ENCODE data around the gene EXO1.
"Not testable (repeated sequence)": the region's sequence is repeated elsewhere in the genome, so short reads cannot be mapped to it uniquely, and the experiment has no call there.

Gene EXO1

GRCh38 chr1:241834733-241835377 is 13.1 kb upstream of the EXO1 start:
- DNase-seq (ENCODE audit: extremely low read depth in 1 of 2, low read depth in 1 of 2): no peak

DNA sequence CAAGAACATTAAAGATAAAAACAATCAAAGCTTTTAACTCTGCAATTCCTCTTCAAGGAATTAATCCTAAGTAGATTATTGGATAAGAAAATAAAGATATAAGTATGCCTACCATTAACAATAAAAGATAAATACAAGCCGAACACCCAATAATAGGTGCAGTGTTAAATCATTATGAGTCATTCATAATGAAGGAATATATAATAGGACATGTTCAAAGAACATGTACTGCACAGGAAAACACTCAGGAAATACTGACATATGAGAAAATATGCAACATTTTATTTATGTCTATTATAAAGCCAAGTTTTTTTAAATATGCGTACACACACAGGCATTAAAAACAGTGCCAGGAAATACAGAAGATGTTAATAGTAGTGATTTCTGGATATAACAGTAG is 11.1 kb upstream of the EXO1 start:
- no peak for DNase-seq (ENCODE audit: extremely low read depth in 1 of 2, low read depth in 1 of 2)

GRCh38 chr1:241837416-241837815 is 10.6 kb upstream of the EXO1 start:
- DNase-seq (ENCODE audit: extremely low read depth in 1 of 2, low read depth in 1 of 2): no peak

DNA sequence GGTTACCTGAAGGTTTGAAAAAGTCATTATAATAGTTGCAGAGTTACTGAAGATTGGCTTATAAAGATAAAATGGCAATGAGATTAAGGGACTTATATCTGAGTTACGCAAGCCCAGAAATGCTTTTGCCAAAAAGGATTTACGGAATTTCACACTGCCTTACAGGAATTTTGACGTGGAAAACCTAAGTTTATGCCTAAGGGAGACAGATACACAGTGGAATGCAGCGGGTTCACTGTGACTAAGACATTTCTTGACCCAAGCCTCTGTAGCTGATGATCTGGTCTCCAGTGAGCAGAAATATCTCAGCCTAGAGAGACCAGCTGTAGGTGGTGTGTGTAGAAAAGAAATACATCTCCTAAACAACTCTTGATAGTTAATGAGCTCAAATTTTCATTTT is 10.1 kb upstream of the EXO1 start:
- no peak for DNase-seq (ENCODE audit: extremely low read depth in 1 of 2, low read depth in 1 of 2)

- no peak for DNase-seq (ENCODE audit: extremely low read depth in 1 of 2, low read depth in 1 of 2)
These were observed 9.1 kb upstream of the EXO1 start for GRCh38 chr1:241838897-241839296.

GRCh38 chr1:241839369-241839979 is 8.5 kb upstream of the EXO1 start:
- DNase-seq (ENCODE audit: extremely low read depth in 1 of 2, low read depth in 1 of 2): no peak

GRCh38 chr1:241840164-241840563 is 7.8 kb upstream of the EXO1 start:
- no peak for DNase-seq (ENCODE audit: extremely low read depth in 1 of 2, low read depth in 1 of 2)

GRCh38 chr1:241841691-241842090 is 6.3 kb upstream of the EXO1 start:
- DNase-seq (ENCODE audit: extremely low read depth in 1 of 2, low read depth in 1 of 2): no peak

- no peak for DNase-seq (ENCODE audit: extremely low read depth in 1 of 2, low read depth in 1 of 2)
These were observed 5.4 kb upstream of the EXO1 start for GRCh38 chr1:241842565-241842964.

- DNase-seq (ENCODE audit: extremely low read depth in 1 of 2, low read depth in 1 of 2): no peak
These were observed 3.4 kb upstream of the EXO1 start for GRCh38 chr1:241844593-241844992.

GRCh38 chr1:241846375-241846774 is 1.6 kb upstream of the EXO1 start:
- no peak for DNase-seq (ENCODE audit: extremely low read depth in 1 of 2, low read depth in 1 of 2)

- DNase-seq (ENCODE audit: extremely low read depth in 1 of 2, low read depth in 1 of 2): no peak
These were observed 1.0 kb upstream of the EXO1 start for GRCh38 chr1:241846862-241847539.

GRCh38 chr1:241847540-241847795 is 536 bp upstream of the EXO1 start:
- no peak for DNase-seq (ENCODE audit: extremely low read depth in 1 of 2, low read depth in 1 of 2)

DNA sequence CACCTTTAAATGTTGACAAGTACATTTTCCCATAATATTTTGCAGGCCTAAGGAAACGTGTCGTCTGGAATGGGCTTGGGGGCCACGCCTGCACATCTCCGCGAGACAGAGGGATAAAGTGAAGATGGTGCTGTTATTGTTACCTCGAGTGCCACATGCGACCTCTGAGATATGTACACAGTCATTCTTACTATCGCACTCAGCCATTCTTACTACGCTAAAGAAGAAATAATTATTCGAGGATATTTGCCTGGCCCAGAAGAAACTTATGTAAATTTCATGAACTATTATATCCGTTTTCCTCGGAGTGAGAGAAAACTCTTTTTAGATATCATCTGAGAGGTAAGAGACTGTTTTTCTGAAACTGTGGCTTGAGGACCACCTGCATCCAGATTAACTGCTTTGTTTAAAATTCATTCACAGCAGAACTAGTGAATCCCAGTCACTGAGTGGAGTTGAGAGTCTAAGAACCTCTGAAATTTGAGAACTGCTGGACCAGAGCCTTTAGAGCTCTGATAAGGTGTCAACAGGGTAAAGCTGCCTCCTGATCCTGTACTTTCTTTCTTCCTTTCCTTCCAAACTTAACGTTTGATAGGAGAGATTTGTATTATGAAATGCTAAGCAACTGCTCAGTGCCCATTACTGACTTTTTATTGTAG is 811 bp downstream of the EXO1 start:
- DNase-seq (ENCODE audit: extremely low read depth in 1 of 2, low read depth in 1 of 2): no peak

DNA sequence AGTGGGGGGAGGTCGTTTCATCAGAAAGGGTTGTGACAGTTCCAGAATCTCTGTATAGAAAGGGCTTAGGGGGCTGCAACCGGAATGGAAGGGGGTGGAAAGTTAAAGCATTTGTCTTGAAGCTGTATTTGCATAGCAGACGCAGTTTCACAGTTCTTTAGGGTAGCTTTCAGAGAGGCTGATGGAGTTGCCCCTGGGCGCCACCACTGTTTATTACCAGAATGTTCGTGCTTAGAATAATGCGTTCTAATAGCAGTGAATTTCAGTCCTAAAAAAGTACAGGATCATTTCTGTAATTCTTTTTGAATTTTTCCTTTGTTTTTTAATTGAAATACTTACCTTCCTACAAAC is 1.3 kb downstream of the EXO1 start:
- no peak for DNase-seq (ENCODE audit: extremely low read depth in 1 of 2, low read depth in 1 of 2)

DNA sequence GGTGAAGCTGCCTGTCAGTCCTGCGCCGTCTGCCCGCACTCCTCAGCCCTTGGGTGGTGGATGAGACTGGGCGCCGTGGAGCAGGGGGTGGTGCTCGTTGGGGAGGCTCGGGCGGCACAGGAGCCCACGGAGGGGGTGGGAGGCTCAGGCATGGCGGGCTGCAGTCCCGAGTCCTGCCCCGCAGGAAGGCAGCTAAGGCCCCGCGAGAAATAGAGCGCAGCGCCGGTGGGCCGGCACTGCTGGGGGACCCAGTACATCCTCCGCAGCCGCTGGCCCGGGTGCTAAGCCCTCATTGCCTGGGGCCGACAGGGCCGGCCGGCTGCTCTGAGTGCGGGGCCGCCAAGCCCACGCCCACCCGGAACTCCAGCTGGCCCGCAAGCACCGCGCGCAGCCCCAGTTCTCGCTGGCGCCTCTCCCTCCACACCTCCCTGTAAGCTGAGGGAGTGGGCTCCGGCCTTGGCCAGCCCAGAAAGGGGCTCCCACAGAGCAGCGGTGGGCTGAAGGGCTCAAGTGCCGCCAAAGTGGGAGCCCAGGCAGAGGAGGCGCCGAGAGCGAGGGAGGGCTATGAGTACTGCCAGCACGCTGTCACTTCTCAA is 7.6 kb downstream of the EXO1 start:
- not testable (repeated sequence) for DNase-seq (ENCODE audit: extremely low read depth in 1 of 2, low read depth in 1 of 2)

DNA sequence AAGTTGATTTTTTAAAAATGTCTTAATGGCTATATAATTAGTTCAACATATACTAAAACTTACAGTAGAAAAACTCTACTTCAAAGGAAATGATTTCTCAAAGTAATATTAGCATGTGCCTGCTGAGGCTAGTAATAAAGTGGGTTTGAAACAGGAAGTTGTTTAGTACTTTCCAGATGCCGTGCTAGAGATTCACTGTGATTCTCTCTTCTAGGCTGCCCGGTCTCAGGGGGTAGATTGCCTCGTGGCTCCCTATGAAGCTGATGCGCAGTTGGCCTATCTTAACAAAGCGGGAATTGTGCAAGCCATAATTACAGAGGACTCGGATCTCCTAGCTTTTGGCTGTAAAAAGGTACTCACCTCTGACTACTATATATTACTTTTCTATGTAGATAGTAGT is 9.1 kb downstream of the EXO1 start:
- no peak for DNase-seq (ENCODE audit: extremely low read depth in 1 of 2, low read depth in 1 of 2)

DNA sequence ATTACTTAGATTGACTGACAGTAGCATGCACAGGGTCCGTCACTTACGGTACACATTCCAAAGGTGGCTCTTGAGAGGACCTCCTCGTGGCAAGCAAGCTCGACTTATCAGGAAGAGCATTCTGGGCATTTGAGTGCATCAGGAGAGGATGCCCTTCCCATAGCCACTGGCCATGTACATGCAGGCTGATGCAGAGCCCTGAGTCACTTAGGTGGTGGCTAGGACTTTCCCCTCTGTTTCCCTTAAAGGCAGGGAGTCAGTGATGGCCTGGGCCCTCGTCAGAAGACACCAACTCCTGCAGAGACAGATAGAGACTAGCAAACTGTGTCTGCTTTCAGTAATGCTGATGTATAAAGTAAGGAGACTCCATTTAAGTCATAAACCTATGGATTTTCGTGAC is 12.9 kb downstream of the EXO1 start:
- no peak for DNase-seq (ENCODE audit: extremely low read depth in 1 of 2, low read depth in 1 of 2)

- no peak for DNase-seq (ENCODE audit: extremely low read depth in 1 of 2, low read depth in 1 of 2)
These were observed 21.0 kb downstream of the EXO1 start for GRCh38 chr1:241869022-241869421.

GRCh38 chr1:241870336-241870735 is 22.3 kb downstream of the EXO1 start:
- DNase-seq (ENCODE audit: extremely low read depth in 1 of 2, low read depth in 1 of 2): no peak

DNA sequence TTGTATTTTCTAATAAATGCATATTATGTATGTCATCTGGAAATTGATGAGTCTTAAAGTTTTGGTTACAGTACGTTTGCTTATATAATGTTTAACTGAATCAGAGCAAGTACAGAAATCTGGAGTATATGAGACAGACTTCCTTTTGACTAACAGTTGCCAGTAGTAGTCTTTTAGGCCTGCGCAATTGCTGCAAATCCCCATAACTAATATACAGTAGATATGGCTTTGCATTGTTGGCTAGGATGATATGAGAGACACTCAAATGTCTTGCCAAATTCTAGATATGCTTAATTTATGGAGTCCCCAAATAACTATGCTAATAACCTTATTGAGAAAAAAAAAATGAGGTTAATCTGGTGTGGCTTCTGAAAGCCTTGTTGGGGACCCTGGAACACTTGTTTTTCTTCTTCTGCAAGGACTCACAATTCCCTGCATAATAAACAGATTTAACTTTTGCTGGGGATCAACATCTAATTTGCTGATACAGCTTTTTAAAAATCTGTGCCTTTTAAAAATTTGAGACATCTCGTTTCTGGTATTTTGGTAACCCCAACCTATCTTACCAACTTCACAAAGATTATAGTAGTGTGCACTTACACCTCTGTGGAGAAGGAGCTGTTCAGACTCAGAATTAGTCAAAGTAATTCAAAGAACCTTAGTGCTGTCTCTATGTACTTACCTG is 22.9 kb downstream of the EXO1 start:
- DNase-seq (ENCODE audit: extremely low read depth in 1 of 2, low read depth in 1 of 2): no peak

Measured in stimulated activated CD8-positive, alpha-beta memory T cell treated with anti-CD3 and anti-CD28 coated beads, Interleukin-7, amount 100 ng/mL, for 48 hours (primary cell).